Skin of body (tissue), 2 donors: Measurements from ENCODE around the gene RCC2. TPM values are rescaled to one million over a fixed set of nuclear protein-coding genes. Genes with fewer than 3 reads are reported as not detected.
"Not testable (repeated sequence)": the region's sequence is repeated elsewhere in the genome, so short reads cannot be mapped to it uniquely, and the experiment has no call there.

Source experiments
- DNase-seq: peaks from one replicate; lab custom pipeline; 2025; lab: John Stamatoyannopoulos, UW
- total RNA-seq: library from RNA; depleted of rRNA; stranded (reverse); fragments of >200 nt; gene quantifications from one replicate; pipeline ENCODE4 v1.2.3, GENCODE V29; 2014

Gene RCC2
- total RNA-seq, 1 donor from 2014 or later = 38.5 TPM

- DNase-seq = no peak
Measured at GRCh38 chr1:17419626-17420328, 19.7 kb downstream of the RCC2 start.

- DNase-seq = no peak
Measured at GRCh38 chr1:17416389-17416788, 23.1 kb downstream of the RCC2 start.

GRCh38 chr1:17414022-17414421 lies 25.5 kb downstream of the RCC2 start:
- DNase-seq = no peak

- no peak for DNase-seq
Measured at GRCh38 chr1:17412093-17412870, 27.2 kb downstream of the RCC2 start.

- DNase-seq = no peak
Measured at GRCh38 chr1:17409391-17409811, 30.1 kb downstream of the RCC2 start.

- DNase-seq = not testable (repeated sequence)
Measured at GRCh38 chr1:17407786-17408514, 31.5 kb downstream of the RCC2 start.

GRCh38 chr1:17406760-17407475 lies 32.6 kb downstream of the RCC2 start:
- DNase-seq = not testable (repeated sequence)

GRCh38 chr1:17405898-17406759 lies 33.3 kb downstream of the RCC2 start:
- DNase-seq = no peak

GRCh38 chr1:17404820-17405219 lies 34.7 kb downstream of the RCC2 start:
- no peak for DNase-seq

GRCh38 chr1:17404034-17404684 lies 35.3 kb downstream of the RCC2 start:
- DNase-seq = no peak

- DNase-seq = no peak
Measured at GRCh38 chr1:17403081-17403480, 36.4 kb downstream of the RCC2 start.

- no peak for DNase-seq
Measured at GRCh38 chr1:17401841-17402240, 37.6 kb downstream of the RCC2 start.

GRCh38 chr1:17400725-17401341 lies 38.6 kb downstream of the RCC2 start:
- no peak for DNase-seq

GRCh38 chr1:17397910-17398695 lies 41.4 kb downstream of the RCC2 start:
- no peak for DNase-seq

GRCh38 chr1:17393230-17393629 lies 46.2 kb downstream of the RCC2 start:
- no peak for DNase-seq

- DNase-seq = no peak
Measured at GRCh38 chr1:17392199-17392740, 47.2 kb downstream of the RCC2 start.

- DNase-seq = no peak
Measured at GRCh38 chr1:17381161-17381560, 58.3 kb downstream of the RCC2 start.

- DNase-seq = peak; percentile 3
Measured at GRCh38 chr1:17377325-17377953, 62.0 kb downstream of the RCC2 start.
